H1 (cell line): Measurements from ENCODE around the gene AKR7A3. TPM values are rescaled to one million over a fixed set of nuclear protein-coding genes. Genes with fewer than 3 reads are reported as not detected.

Source experiments
- CTCF ChIA-PET: fragments of 300-600 bp; sonication (Branson Sonifier 250); formaldehyde crosslinking; loops from one replicate; lab custom pipeline; 2021; ENCODE audit not compliant: partially characterized antibody; lab: Charles Lee
- POLR2A ChIA-PET: fragments of 300-600 bp; sonication (Branson Sonifier 250); formaldehyde crosslinking; loops from one replicate; lab custom pipeline; 2021; ENCODE audit warnings: inconsistent platforms; ENCODE audit not compliant: partially characterized antibody; lab: Charles Lee
- DNase-seq, 2 experiments: peaks; one replicate each; pipeline versions ENCODE4 v3.0.0 to v3.0.0-alpha.2; 2010 to 2022; ENCODE audit warnings: low spot score in 2 of 2, low read depth in 1 of 2, mixed read lengths in 1 of 2
- FAIRE-seq: peaks from 2 replicates; lab custom pipeline; 2011; peaks lifted over from hg19 to GRCh38; lab: Jason Lieb, UNC
- H2AFZ ChIP-seq: 2 replicates; pipeline ENCODE4 v1.8.1; 2012; ENCODE audit warnings: low read length, inconsistent platforms
- H2AK5ac ChIP-seq: 2 replicates; pipeline ENCODE4 v1.6.1; 2013; ENCODE audit warnings: low read depth, low read length
- H2BK120ac ChIP-seq: replicated peaks from 2 replicates; pipeline ENCODE3; 2013; ENCODE audit warnings: low read depth, low read length, inconsistent platforms
- H2BK12ac ChIP-seq: 2 replicates; pipeline ENCODE4 v1.6.1; 2013; ENCODE audit warnings: low read depth, low read length
- H2BK15ac ChIP-seq: 2 replicates; pipeline ENCODE4 v1.6.1; 2013; ENCODE audit warnings: low read length
- H2BK20ac ChIP-seq: 2 replicates; pipeline ENCODE4 v1.6.1; 2013; ENCODE audit warnings: low read length
- H2BK5ac ChIP-seq: 2 replicates; pipeline ENCODE4 v1.6.1; 2013; ENCODE audit warnings: low read depth, low read length
- H3K14ac ChIP-seq: 2 replicates; pipeline ENCODE4 v1.6.1; 2013; ENCODE audit warnings: inconsistent platforms; ENCODE audit not compliant: insufficient read length
- H3K18ac ChIP-seq: 2 replicates; pipeline ENCODE4 v1.6.1; 2013; ENCODE audit warnings: low read length; ENCODE audit errors: extremely low read depth
- H3K23ac ChIP-seq: 2 replicates; pipeline ENCODE4 v1.6.1; 2013; ENCODE audit warnings: inconsistent platforms; ENCODE audit not compliant: insufficient read length
- H3K23me2 ChIP-seq: 2 replicates; pipeline ENCODE4 v1.6.1; 2013; ENCODE audit warnings: low read depth, low read length
- H3K27ac ChIP-seq: 2 replicates; pipeline ENCODE4 v1.6.1; 2011; ENCODE audit warnings: low read depth, low read length, inconsistent platforms
- H3K27me3 ChIP-seq, 4 experiments: replicated peaks in 1 of 4; 1 replicate in 1 of 4; 2 replicates in 3 of 4; pipeline versions ENCODE4 v1.6.1 to v1.8.1; 2011 to 2013; ENCODE audit warnings: low read length in 3 of 4, mild to moderate bottlenecking in 3 of 4, inconsistent platforms in 2 of 4, mixed read lengths in 2 of 4, moderate library complexity in 1 of 4; ENCODE audit not compliant: control insufficient read depth in 3 of 4, insufficient read depth in 3 of 4; ENCODE audit errors: extremely low read depth in 1 of 4
- H3K36me3 ChIP-seq, 4 experiments: 2 replicates each; pipeline versions ENCODE4 v1.6.1 to v1.8.1; 2011 to 2013; ENCODE audit warnings: mild to moderate bottlenecking in 4 of 4, low read length in 3 of 4, moderate library complexity in 2 of 4, control low read depth in 1 of 4, inconsistent platforms in 1 of 4; ENCODE audit not compliant: insufficient read depth in 4 of 4, control insufficient read depth in 2 of 4
- H3K4ac ChIP-seq: replicated peaks from 2 replicates; pipeline ENCODE3; 2013; ENCODE audit warnings: low read length, low read depth, mixed read lengths, inconsistent platforms; ENCODE audit not compliant: insufficient read length
- H3K4me1 ChIP-seq, 4 experiments: replicated peaks in 1 of 4; 1 replicate in 1 of 4; 2 replicates in 3 of 4; pipeline versions ENCODE4 v1.6.1 to v1.8.1; 2011 to 2013; ENCODE audit warnings: low read length in 3 of 4, inconsistent platforms in 2 of 4, mixed read lengths in 1 of 4; ENCODE audit not compliant: insufficient read depth in 4 of 4, control insufficient read depth in 3 of 4
- H3K4me2 ChIP-seq, 2 experiments: 2 replicates each; pipeline versions ENCODE4 v1.6.1 to v1.8.1; 2011 to 2013; ENCODE audit warnings: low read depth in 2 of 2, low read length in 2 of 2, control low read depth in 1 of 2, inconsistent platforms in 1 of 2, mild to moderate bottlenecking in 1 of 2; ENCODE audit not compliant: insufficient read depth in 1 of 2
- H3K4me3 ChIP-seq, 4 experiments: fragments of 200-600, 300-600 bp in 1 of 4; sonication (generic), shearing (Covaris generic), sonication (Bioruptor Twin) in 1 of 4; 2 replicates each; pipeline versions ENCODE4 v1.5.1 to v1.8.1; 2011 to 2016; ENCODE audit warnings: low read length in 4 of 4, low read depth in 3 of 4, control low read depth in 2 of 4, inconsistent platforms in 2 of 4, mild to moderate bottlenecking in 2 of 4, mixed read lengths in 1 of 4, moderate library complexity in 1 of 4; ENCODE audit not compliant: insufficient read depth in 2 of 4; ENCODE audit errors: extremely low read depth in 1 of 4
- H3K56ac ChIP-seq: replicated peaks from 2 replicates; pipeline ENCODE3; 2013; ENCODE audit warnings: low read depth, mild to moderate bottlenecking, mixed read lengths, low read length, inconsistent platforms; ENCODE audit not compliant: insufficient read length
- H3K79me1 ChIP-seq: 2 replicates; pipeline ENCODE4 v1.6.1; 2013; ENCODE audit warnings: low read depth, low read length, control low read depth
- H3K79me2 ChIP-seq, 2 experiments: 2 replicates each; pipeline versions ENCODE4 v1.6.1 to v1.8.1; 2012 to 2013; ENCODE audit warnings: low read length in 2 of 2, mild to moderate bottlenecking in 2 of 2, inconsistent platforms in 1 of 2; ENCODE audit not compliant: insufficient read depth in 2 of 2, control insufficient read depth in 1 of 2
- H3K9ac ChIP-seq, 4 experiments: replicated peaks in 1 of 4; 1 replicate in 1 of 4; 2 replicates in 3 of 4; pipeline versions ENCODE4 v1.6.1 to v1.8.1; 2011 to 2013; ENCODE audit warnings: low read depth in 3 of 4, low read length in 3 of 4, control low read depth in 2 of 4, mild to moderate bottlenecking in 2 of 4, moderate library complexity in 2 of 4, inconsistent platforms in 1 of 4; ENCODE audit errors: extremely low read depth in 1 of 4
- H3K9me3 ChIP-seq, 2 experiments: 2 replicates each; pipeline versions ENCODE4 v1.6.1 to v1.8.1; 2012 to 2013; ENCODE audit warnings: mild to moderate bottlenecking in 2 of 2, moderate library complexity in 2 of 2, control low read depth in 1 of 2, inconsistent platforms in 1 of 2, low read depth in 1 of 2, low read length in 1 of 2, mixed read lengths in 1 of 2; ENCODE audit not compliant: insufficient read depth in 2 of 2
- H4K20me1 ChIP-seq, 2 experiments: replicated peaks in 1 of 2; 2 replicates each; pipeline versions ENCODE3 to v1.8.1; 2011 to 2013; ENCODE audit warnings: inconsistent platforms in 2 of 2, low read length in 2 of 2, mild to moderate bottlenecking in 1 of 2; ENCODE audit not compliant: insufficient read depth in 2 of 2, control insufficient read depth in 1 of 2
- H4K5ac ChIP-seq: 2 replicates; pipeline ENCODE4 v1.6.1; 2013; ENCODE audit warnings: low read length, low read depth, mixed read lengths, inconsistent platforms; ENCODE audit not compliant: insufficient read length
- H4K8ac ChIP-seq: 2 replicates; pipeline ENCODE4 v1.8.0; 2013; ENCODE audit warnings: mild to moderate bottlenecking, moderate library complexity, low read length, inconsistent platforms; ENCODE audit not compliant: insufficient read depth; ENCODE audit errors: extremely low read depth
- H4K91ac ChIP-seq: replicated peaks from 2 replicates; pipeline ENCODE3; 2013; ENCODE audit warnings: low read length, mixed read lengths, inconsistent platforms; ENCODE audit not compliant: insufficient read length
- BCL11A ChIP-seq, 2 experiments: IDR thresholded peaks; one replicate each; pipeline ENCODE4 v1.6.1; 2011; ENCODE audit warnings: low read depth in 2 of 2, low read length in 2 of 2, mild to moderate bottlenecking in 2 of 2
- MAFK ChIP-seq: IDR thresholded peaks from 2 replicates; pipeline ENCODE4 v1.6.1; 2012; ENCODE audit warnings: low read depth, mild to moderate bottlenecking, improper control_type of control experiment, low read length
- SP2 ChIP-seq: IDR thresholded peaks from 2 replicates; pipeline ENCODE4 v1.6.1; 2012; ENCODE audit warnings: mild to moderate bottlenecking, low read length, inconsistent platforms
- WGBS, 2 experiments: shearing (Covaris generic) in 1 of 2; methylation state at CpG; one replicate each; pipeline versions ENCODE4 v1.1.6 to v1.1.7; 2013 to 2015; ENCODE audit warnings: low lambda C conversion rate in 2 of 2, mixed read lengths in 2 of 2, inconsistent platforms in 1 of 2, low coverage in 1 of 2, missing lambda C conversion rate in 1 of 2; ENCODE audit not compliant: insufficient replicate concordance in 2 of 2, insufficient coverage in 1 of 2, insufficient read length in 1 of 2; ENCODE audit errors: extremely low coverage in 1 of 2, missing lambda C conversion rate in 1 of 2; 5-methylcytosine and 5-hydroxymethylcytosine counted together
- polyA plus RNA-seq, 7 experiments: library from polyadenylated mRNA; depleted of rRNA in 3 of 7; stranded (reverse) in 5 of 7; unstranded in 2 of 7; fragments of >200 nt in 5 of 7; fragments of 200-250 nt in 2 of 7; gene quantifications; 1 replicate in 5 of 7; 2 replicates in 1 of 7; 4 replicates in 1 of 7; pipeline versions ENCODE4 v1.2.1 to v1.2.3, GENCODE V29; 2011 to 2013; ENCODE audit warnings: missing spikeins in 2 of 7, mixed read lengths in 2 of 7
- total RNA-seq: library from RNA; stranded (reverse); fragmentation: NEBNext Ultra II Directional; extraction: Animal tissue kit (Norgen Biotek cat#: 25700); gene quantifications from 2 replicates; pipeline ENCODE4 v1.2.1, GENCODE V29; 2021

Gene AKR7A3
- total and polyA plus RNA-seq, 2 of the 8 experiments (the other 6 are each of a cell fraction or from before 2014, with no cell fraction given), result 0.62 to 0.65 TPM

- H3K4me2 ChIP-seq, result no peak overlapping the region
- CTCF ChIA-PET, result interaction anchor here (0.6 to 1.8 kb wide), 4 partner anchors 12 to 1699 kb away, joined by 3 to 5 read pairs (median 5); no protein-coding TSS in a partner anchor
- H3K27me3 ChIP-seq, result no peaks in the 10 kb centered on the region
- no peaks in the 10 kb centered on the region for H3K4me1 ChIP-seq
- H3K23me2 ChIP-seq, result no peaks in the 10 kb centered on the region
- peaks cover 0 to 12% of the 10 kb centered on the region in 2 experiments for H4K20me1 ChIP-seq
- FAIRE-seq (no peak), DNase-seq (no peak)
- H2BK20ac ChIP-seq, result no peak overlapping the region
- POLR2A ChIA-PET, result interaction anchor here (13.3 kb wide), 1 partner anchor 10 kb away, joined by 143 read pairs; the partner anchor contains the start of genes AKR7A2 and SLC66A1
- no peak overlapping the region for H3K23ac ChIP-seq
- H2AFZ ChIP-seq, result no peak overlapping the region
- H4K5ac ChIP-seq, result no peak overlapping the region
- no peak overlapping the region for H2BK5ac ChIP-seq
- H3K9me3 ChIP-seq, result no peaks in the 10 kb centered on the region
- H3K9ac ChIP-seq, result no peak overlapping the region
- no peaks in the 10 kb centered on the region; the same call in 1 of the 2 replicates for H3K79me1 ChIP-seq
- no peak overlapping the region for H3K27ac ChIP-seq
- H3K56ac ChIP-seq, result no peak overlapping the region
- TF ChIP-seq BCL11A (IDR thresholded peaks at IDR 0.05; ENCODE audit: low read depth in 2 of 2, low read length in 2 of 2) (no peak), MAFK (no peak), SP2 (no peak)
- H2BK15ac ChIP-seq, result no peak overlapping the region
- H3K4ac ChIP-seq, result no peak overlapping the region
- no peak overlapping the region for H4K8ac ChIP-seq
- H3K18ac ChIP-seq, result no peak overlapping the region
- no peak overlapping the region for H3K4me3 ChIP-seq
- H2BK120ac ChIP-seq, result no peak overlapping the region
- no peak overlapping the region for H2BK12ac ChIP-seq
- no peak overlapping the region for H4K91ac ChIP-seq
- WGBS, 2 experiments, result 93% methylated on average over 9 of the region's 9 CpGs; no CpG with 5 or more reads in 1 of the 2 experiments
- H3K36me3 ChIP-seq, result peaks cover 5 to 16% (median 10%) of the 10 kb centered on the region in 4 experiments; a peak in 5 of 8 replicates
- no peaks in the 10 kb centered on the region for H3K79me2 ChIP-seq
- no peak overlapping the region for H2AK5ac ChIP-seq
- H3K14ac ChIP-seq, result no peak overlapping the region
These were observed 39.2 kb upstream of the AKR7A3 start for GRCh38 chr1:19327736-19328135.
